Transverse colon (tissue), 4 donors: ENCODE measurements around the gene PTPRJ. TPM values are rescaled to one million over a fixed set of nuclear protein-coding genes. Genes with fewer than 3 reads are reported as not detected.

Experiments
- DNase-seq: peaks from one replicate; pipeline ENCODE4 v3.0.0-alpha.2; 2019
- H3K27ac ChIP-seq, 4 donors: fragments of 200-600 bp; sonication (generic); 2 replicates each; pipeline ENCODE4 v1.5.1; 2016 to 2018; ENCODE audit warnings: inconsistent platforms in 4 of 4
- H3K27me3 ChIP-seq: fragments of 200-600 bp; sonication (generic); 2 replicates; pipeline ENCODE4 v1.5.1; 2017; ENCODE audit warnings: inconsistent platforms
- H3K36me3 ChIP-seq, 4 donors: fragments of 200-600 bp; sonication (generic); 2 replicates each; pipeline ENCODE4 v1.5.1; 2017 to 2019; ENCODE audit warnings: inconsistent platforms in 4 of 4
- H3K4me1 ChIP-seq, 4 donors: fragments of 200-600 bp; sonication (generic); 2 replicates each; pipeline ENCODE4 v1.5.1; 2017 to 2020; ENCODE audit warnings: inconsistent platforms in 4 of 4
- H3K4me3 ChIP-seq, 4 donors: fragments of 200-600 bp; sonication (generic); 1 replicate in 1 of 4; 2 replicates in 3 of 4; pipeline versions ENCODE4 v1.5.1 to v1.6.1; 2017 to 2019; ENCODE audit warnings: inconsistent platforms in 4 of 4
- H3K9me3 ChIP-seq, 2 donors: fragments of 200-600 bp; sonication (generic); 2 replicates each; pipeline ENCODE4 v1.5.1; 2017 to 2019; ENCODE audit warnings: inconsistent platforms in 2 of 2
- EP300 ChIP-seq: sonication (generic); formaldehyde crosslinking; IDR thresholded peaks from one replicate; pipeline ENCODE4 v1.6.1; 2017; ENCODE audit warnings: antibody characterized with exemption, low read depth
- POLR2A ChIP-seq: fragments of 450-650 bp; IDR thresholded peaks from one replicate; pipeline ENCODE4 v1.6.1; 2016; ENCODE audit warnings: antibody characterized with exemption, mild to moderate bottlenecking, moderate library complexity
- POLR2AphosphoS5 ChIP-seq, 3 donors: sonication (generic); formaldehyde crosslinking; IDR thresholded peaks; one replicate each; pipeline ENCODE4 v1.6.1; 2016; ENCODE audit warnings: antibody characterized with exemption in 3 of 3
- WGBS, 2 donors: methylation state at CpG; one replicate each; pipeline ENCODE4 v1.1.5; 2018; ENCODE audit warnings: low coverage in 1 of 2; 5-methylcytosine and 5-hydroxymethylcytosine counted together
- in situ Hi-C, 4 donors: fragments of 200-750 bp; cut with MboI; loops; one replicate each; pipeline versions ENCODE4 v1.15.0 to v1.15.1; 2017; ENCODE audit warnings: low sequenced_read_pairs in 3 of 4, low pct_ligation_motif_present in 1 of 4, low pct_unique_long_range_greater_than_20kb in 1 of 4
- intact Hi-C: fragments of 100-400 bp; cut with DNase I; formaldehyde crosslinking; loops from one replicate; pipeline ENCODE4 v1.15.1; 2023; ENCODE audit warnings: low total_unique reads
- total RNA-seq, 4 donors: library from RNA; depleted of rRNA; stranded (reverse); fragments of >200 nt; gene quantifications; one replicate each; pipeline ENCODE4 v1.1.0, GENCODE V29; 2016
- TF ChIP-seq, protein P1 (sequence below), 5 experiments: fragments of 200-600 bp in 3 of 5; fragments of 450-650 bp in 2 of 5; sonication (generic) in 3 of 5; IDR thresholded peaks; 1 replicate in 2 of 5; 2 replicates in 3 of 5; pipeline ENCODE4 v1.5.1; 2016 to 2017; ENCODE audit warnings: antibody characterized with exemption in 5 of 5, inconsistent platforms in 3 of 5, mild to moderate bottlenecking in 2 of 5, moderate library complexity in 1 of 5

PTPRJ gene
- total RNA-seq, 4 donors from 2014 or later = 25.3 to 40.8 (median 31.7) TPM

DNA sequence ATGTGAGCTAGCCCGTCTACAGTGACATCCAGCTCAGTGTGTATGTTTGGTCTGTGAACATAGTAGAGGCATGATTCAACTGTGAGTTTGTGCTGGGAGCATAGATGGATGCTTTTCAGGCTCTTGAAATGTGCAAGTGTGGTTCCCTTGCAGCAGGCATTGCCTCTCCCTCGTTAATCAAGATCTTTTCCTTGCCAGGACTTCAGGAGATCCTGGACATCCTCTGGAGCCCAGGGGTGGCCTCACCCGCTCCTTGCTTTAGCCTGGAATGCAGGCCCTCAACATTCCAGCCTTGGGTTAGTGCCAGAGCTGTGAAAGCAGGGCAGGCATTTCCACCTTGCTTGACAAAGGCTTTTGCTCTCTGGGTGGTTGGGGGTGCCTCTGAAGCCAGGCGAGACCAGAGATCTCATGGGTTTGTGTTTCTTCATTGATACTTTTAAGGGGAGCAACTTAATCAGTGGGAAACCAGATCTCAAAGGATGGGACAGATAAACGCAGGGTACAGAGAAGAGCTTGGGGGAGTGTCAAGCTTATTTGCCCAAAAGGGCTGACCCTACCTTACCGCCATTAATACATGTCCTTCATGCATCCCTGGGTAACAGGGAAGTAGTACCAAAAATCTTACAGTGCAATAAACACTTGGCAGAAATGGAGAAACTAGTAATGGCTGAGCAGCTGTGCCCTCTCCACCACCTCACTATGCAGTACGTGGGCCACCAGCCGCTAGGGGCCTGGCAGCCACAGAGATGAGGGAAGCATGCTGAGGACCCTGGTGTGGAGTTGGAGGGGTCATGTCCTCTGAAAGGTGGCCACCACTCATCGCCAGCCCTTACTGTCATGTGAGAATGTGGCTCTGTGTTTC, 72.1 kb downstream of the PTPRJ start:
- in situ Hi-C loops = no loop called here

DNA sequence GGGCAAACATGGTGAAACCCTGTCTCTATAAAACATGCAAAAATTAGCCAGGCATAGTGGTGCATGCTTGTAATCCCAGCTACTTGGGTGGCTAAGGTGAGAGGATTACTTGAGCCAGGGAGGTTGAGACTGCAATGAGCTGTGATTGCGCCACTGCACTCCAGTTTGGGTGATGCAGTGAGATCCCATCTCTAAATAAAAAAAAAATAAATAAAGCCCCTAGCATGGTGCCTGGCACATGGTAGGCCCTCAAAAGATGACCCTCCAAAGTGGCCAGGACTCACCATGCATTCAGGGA, 74.6 kb downstream of the PTPRJ start:
- peak overlapping the region; percentile 44 to 75 (median 61) for H3K27ac ChIP-seq
- no peaks in the 10 kb centered on the region for H3K36me3 ChIP-seq
- no peaks in the 10 kb centered on the region for H3K9me3 ChIP-seq
- H3K4me3 ChIP-seq = no peak overlapping the region
- TF ChIP-seq, protein P1, sequence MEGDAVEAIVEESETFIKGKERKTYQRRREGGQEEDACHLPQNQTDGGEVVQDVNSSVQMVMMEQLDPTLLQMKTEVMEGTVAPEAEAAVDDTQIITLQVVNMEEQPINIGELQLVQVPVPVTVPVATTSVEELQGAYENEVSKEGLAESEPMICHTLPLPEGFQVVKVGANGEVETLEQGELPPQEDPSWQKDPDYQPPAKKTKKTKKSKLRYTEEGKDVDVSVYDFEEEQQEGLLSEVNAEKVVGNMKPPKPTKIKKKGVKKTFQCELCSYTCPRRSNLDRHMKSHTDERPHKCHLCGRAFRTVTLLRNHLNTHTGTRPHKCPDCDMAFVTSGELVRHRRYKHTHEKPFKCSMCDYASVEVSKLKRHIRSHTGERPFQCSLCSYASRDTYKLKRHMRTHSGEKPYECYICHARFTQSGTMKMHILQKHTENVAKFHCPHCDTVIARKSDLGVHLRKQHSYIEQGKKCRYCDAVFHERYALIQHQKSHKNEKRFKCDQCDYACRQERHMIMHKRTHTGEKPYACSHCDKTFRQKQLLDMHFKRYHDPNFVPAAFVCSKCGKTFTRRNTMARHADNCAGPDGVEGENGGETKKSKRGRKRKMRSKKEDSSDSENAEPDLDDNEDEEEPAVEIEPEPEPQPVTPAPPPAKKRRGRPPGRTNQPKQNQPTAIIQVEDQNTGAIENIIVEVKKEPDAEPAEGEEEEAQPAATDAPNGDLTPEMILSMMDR (IDR thresholded peaks at IDR 0.05) = no peak
- TF ChIP-seq POLR2AphosphoS5 (IDR thresholded peaks at IDR 0.05) = no peak
- no peak for TF ChIP-seq POLR2A
- intact Hi-C loops = no loop called here
- DNase-seq = no peak
- in situ Hi-C loops = no loop called here
- peaks cover 8 to 59% (median 23%) of the 10 kb centered on the region in 4 donors for H3K4me1 ChIP-seq
- WGBS, 2 donors = 94 to 100% methylated on average over 1 of the region's 1 CpG
- no peaks in the 10 kb centered on the region for H3K27me3 ChIP-seq

More for the DNA sequence above, 72.1 kb downstream of the PTPRJ start:
- TF ChIP-seq, protein P1 (IDR thresholded peaks at IDR 0.05) = no peak
- TF ChIP-seq POLR2A (no peak), EP300 (no peak), POLR2AphosphoS5 (IDR thresholded peaks at IDR 0.05) (no peak)
- Histone ChIP-seq H3K4me1 (peaks cover 8 to 54% (median 21%) of the 10 kb centered on the region in 4 donors), H3K9me3 (no peaks in the 10 kb centered on the region), H3K4me3 (no peak overlapping the region), H3K27me3 (no peaks in the 10 kb centered on the region), H3K27ac (no peak overlapping the region), H3K36me3 (no peaks in the 10 kb centered on the region)
- peak; percentile 25 for DNase-seq
- WGBS, 2 donors = 75 to 100% methylated on average over 2 to 9 of the region's 9 CpGs
- intact Hi-C loops = no loop called here

DNA sequence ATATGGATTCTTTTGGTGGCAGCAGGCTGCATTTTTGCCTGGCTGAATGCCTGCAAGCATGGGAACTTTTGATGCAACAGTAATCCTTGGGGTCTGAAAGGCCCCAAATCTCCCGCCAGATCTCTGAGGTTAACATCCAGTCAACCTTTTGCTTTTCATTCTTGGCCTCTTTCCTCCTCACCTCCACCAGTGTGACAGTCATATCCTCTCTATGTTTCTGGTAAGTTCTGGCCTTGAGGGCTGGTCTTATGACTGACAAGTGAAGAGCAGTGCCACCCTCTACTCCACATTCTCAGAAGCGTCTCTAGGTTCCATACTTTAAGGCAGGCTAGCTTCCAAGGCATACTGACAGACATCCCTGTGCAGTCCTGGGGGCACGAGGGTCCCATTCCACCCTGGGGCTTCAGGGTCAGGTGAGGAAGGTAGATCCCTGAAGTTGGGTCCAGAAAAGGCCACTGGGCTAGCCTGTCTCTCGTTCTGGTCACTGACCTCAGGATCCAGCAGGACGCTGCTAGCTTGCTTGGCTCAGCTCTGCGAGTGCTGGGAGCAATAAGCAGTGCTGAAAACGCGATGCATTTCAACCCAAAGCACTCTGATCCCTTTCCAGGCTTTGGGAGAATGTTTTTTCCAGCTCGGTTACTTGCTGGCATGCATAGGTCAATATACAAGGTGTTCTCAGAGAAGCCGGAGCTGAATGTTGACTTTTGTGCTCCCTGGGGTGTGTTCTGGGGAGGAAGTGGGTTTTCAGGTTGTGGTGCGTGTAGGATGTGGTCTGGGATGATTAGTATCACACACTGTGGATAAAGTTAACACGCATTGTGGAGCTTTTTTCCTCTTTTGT, 75.2 kb downstream of the PTPRJ start:
- Histone ChIP-seq H3K27me3 (no peaks in the 10 kb centered on the region), H3K9me3 (no peaks in the 10 kb centered on the region), H3K27ac (peak overlapping the region; percentile 44 to 75 (median 61)), H3K36me3 (no peaks in the 10 kb centered on the region), H3K4me3 (peak overlapping the region in 1 of 4 donors; percentile 0), H3K4me1 (peaks cover 8 to 53% (median 23%) of the 10 kb centered on the region in 4 donors)
- in situ Hi-C loops = no loop called here
- WGBS, 2 donors = 31 to 52% methylated on average over 4 to 12 of the region's 12 CpGs
- intact Hi-C loops = no loop called here
- TF ChIP-seq POLR2AphosphoS5 (IDR thresholded peaks at IDR 0.05) (no peak), EP300 (no peak), POLR2A (no peak)
- TF ChIP-seq, protein P1 (IDR thresholded peaks at IDR 0.05) = no peak
- peak; percentile 63 for DNase-seq

DNA sequence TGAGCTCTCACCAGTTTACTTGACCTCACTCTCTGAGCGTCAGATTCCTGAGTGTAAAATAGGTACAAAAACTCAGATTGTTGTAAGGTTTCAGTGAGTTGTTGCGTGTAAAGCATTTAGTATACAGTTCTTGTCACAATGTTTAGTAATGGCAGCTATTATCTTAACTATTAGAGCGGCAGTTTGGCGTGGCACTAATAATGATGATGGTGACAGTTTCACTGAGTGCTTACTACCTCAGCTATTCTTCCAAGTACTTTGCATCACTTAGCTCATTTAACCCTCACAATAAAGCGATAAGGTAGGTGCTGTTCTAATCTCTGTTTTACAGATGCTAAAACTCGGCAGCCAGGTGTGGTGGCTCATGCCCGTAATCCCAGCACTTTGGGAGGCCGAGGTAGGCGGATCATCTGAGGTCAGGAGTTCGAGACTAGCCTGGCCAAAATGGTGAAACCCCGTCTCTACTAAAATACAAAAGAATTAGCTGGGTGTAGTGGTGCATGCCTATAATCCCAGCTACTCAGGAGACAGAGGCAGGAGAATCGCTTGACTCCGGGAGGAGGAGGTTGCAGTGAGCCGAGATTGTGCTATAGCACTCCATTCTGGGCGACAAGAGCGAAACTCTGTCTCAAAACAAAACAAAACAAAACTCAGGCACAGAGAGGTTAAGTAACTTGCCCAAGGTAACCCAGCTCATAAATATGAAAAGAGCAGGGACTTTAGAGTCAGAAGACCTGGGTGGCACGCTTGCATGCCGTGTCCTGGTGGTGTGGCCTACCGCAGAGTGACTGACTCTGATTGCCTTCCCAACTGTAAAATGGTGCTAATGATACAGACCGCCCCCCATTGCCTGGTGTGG, 76.2 kb downstream of the PTPRJ start:
- Histone ChIP-seq H3K27ac (peak overlapping the region; percentile 44 to 75 (median 61)), H3K4me1 (peaks cover 8 to 52% (median 23%) of the 10 kb centered on the region in 4 donors), H3K36me3 (no peaks in the 10 kb centered on the region), H3K9me3 (no peaks in the 10 kb centered on the region), H3K27me3 (no peaks in the 10 kb centered on the region), H3K4me3 (no peak overlapping the region)
- no peak for DNase-seq
- in situ Hi-C loops = no loop called here
- 91 to 93% methylated on average over 14 to 20 of the region's 20 CpGs for WGBS, 2 donors
- intact Hi-C loops = no loop called here
- TF ChIP-seq EP300 (no peak), POLR2AphosphoS5 (IDR thresholded peaks at IDR 0.05) (no peak), POLR2A (no peak)
- TF ChIP-seq, protein P1 (IDR thresholded peaks at IDR 0.05) = no peak
